Esophagus squamous epithelium (tissue), 5 donors: ENCODE results near the gene MYO15A. TPM values are rescaled to one million over a fixed set of nuclear protein-coding genes. Genes with fewer than 3 reads are reported as not detected.
A peak's percentile ranks its signal among the peaks of the same experiment; 100 is the strongest.

Source experiments
- DNase-seq: peaks from one replicate; lab custom pipeline; 2025; lab: John Stamatoyannopoulos, UW
- H3K27ac ChIP-seq, 4 donors: fragments of 200-600 bp; sonication (generic); one replicate each; pipeline ENCODE4 v1.5.1; 2016 to 2019; ENCODE audit warnings: mild to moderate bottlenecking in 1 of 4
- H3K27me3 ChIP-seq, 4 donors: fragments of 200-600 bp; sonication (generic); 1 replicate in 3 of 4; 2 replicates in 1 of 4; pipeline versions ENCODE4 v1.5.1 to v1.6.0; 2017 to 2021; ENCODE audit warnings: antibody characterized with exemption in 1 of 4
- H3K36me3 ChIP-seq, 3 donors: fragments of 200-600 bp; sonication (generic); one replicate each; pipeline ENCODE4 v1.5.1; 2016 to 2019
- H3K4me1 ChIP-seq, 3 donors: fragments of 200-600 bp; sonication (generic); one replicate each; pipeline ENCODE4 v1.5.1; 2017 to 2019
- H3K4me3 ChIP-seq, 4 donors: fragments of 200-600 bp; sonication (generic); 1 replicate in 3 of 4; 2 replicates in 1 of 4; pipeline ENCODE4 v1.5.1; 2016 to 2019; ENCODE audit warnings: mild to moderate bottlenecking in 2 of 4, moderate library complexity in 1 of 4
- H3K9me3 ChIP-seq, 3 donors: fragments of 200-600 bp; sonication (generic); one replicate each; pipeline ENCODE4 v1.5.1; 2016 to 2019
- POLR2A ChIP-seq, 4 donors: fragments of 450-650 bp; IDR thresholded peaks; one replicate each; pipeline ENCODE4 v1.6.1; 2017; ENCODE audit warnings: antibody characterized with exemption in 4 of 4, mild to moderate bottlenecking in 4 of 4, moderate library complexity in 3 of 4
- WGBS, 2 donors: methylation state at CpG; one replicate each; pipeline ENCODE4 v1.1.5; 2018; 5-methylcytosine and 5-hydroxymethylcytosine counted together
- intact Hi-C: fragments of 100-400 bp; cut with DNase I; formaldehyde crosslinking; loops from one replicate; pipeline ENCODE4 v1.15.0; 2022
- total RNA-seq, 4 donors: library from RNA; depleted of rRNA; stranded (reverse); fragments of >200 nt; gene quantifications; one replicate each; pipeline ENCODE4 v1.1.0, GENCODE V29; 2016
- TF ChIP-seq, protein P1 (sequence below), 6 experiments: fragments of 450-650 bp in 4 of 6; fragments of 200-600 bp in 2 of 6; sonication (generic) in 2 of 6; IDR thresholded peaks; one replicate each; pipeline ENCODE4 v1.5.1; 2016 to 2019; ENCODE audit warnings: antibody characterized with exemption in 6 of 6, mild to moderate bottlenecking in 4 of 6, moderate library complexity in 4 of 6
- donor health status: DM: yes; HTN: yes; CAD: no.

MYO15A gene
- total RNA-seq, 4 donors from 2014 or later, result 0.18 to 1.7 (median 0.30) TPM; not detected in 1

DNA sequence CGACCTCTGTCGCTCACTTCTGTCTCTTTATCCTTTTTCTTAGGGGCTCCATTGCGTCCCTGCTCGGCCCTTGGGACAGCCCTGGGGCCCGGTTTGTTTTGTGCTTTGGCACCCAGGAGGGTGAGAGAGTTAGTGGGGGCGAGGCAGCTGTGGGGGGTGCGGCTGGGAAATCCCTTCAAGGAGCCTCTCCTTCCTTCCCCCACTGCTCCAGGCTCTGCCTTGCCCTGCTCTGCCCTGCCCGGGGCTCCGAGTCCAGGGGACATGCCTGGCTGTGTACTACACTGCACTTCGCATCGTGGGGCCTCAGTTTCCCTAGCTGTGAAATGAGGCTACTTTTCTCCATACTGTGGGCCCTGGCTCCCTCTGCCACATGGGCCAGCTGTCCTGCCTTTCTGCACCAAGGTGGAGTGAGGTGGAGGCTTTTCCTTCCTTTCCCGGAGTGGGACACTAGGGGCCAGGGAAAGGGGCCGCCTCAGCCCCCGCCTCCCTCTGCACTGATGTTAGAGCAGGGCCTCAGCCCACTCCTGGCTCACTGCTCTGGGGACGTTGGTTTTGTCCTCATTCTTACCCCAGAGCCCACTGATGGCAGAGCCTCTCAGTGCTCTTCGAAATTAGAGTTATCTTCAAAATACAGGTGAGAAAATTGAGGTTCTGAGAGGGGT is 117.9 kb downstream of the MYO15A start:
- WGBS, 2 donors, result 0 to 20% methylated on average over 3 to 12 of the region's 16 CpGs
- TF ChIP-seq, protein P1, sequence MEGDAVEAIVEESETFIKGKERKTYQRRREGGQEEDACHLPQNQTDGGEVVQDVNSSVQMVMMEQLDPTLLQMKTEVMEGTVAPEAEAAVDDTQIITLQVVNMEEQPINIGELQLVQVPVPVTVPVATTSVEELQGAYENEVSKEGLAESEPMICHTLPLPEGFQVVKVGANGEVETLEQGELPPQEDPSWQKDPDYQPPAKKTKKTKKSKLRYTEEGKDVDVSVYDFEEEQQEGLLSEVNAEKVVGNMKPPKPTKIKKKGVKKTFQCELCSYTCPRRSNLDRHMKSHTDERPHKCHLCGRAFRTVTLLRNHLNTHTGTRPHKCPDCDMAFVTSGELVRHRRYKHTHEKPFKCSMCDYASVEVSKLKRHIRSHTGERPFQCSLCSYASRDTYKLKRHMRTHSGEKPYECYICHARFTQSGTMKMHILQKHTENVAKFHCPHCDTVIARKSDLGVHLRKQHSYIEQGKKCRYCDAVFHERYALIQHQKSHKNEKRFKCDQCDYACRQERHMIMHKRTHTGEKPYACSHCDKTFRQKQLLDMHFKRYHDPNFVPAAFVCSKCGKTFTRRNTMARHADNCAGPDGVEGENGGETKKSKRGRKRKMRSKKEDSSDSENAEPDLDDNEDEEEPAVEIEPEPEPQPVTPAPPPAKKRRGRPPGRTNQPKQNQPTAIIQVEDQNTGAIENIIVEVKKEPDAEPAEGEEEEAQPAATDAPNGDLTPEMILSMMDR (IDR thresholded peaks at IDR 0.05), result no peak
- no peak for TF ChIP-seq POLR2A (IDR thresholded peaks at IDR 0.05)
- intact Hi-C loops, result no loop called here
- H3K4me1 ChIP-seq, result peaks cover 19 to 45% (median 19%) of the 10 kb centered on the region in 3 donors
- H3K9me3 ChIP-seq, result no peaks in the 10 kb centered on the region
- no peak for DNase-seq
- H3K36me3 ChIP-seq, result no peaks in the 10 kb centered on the region
- no peaks in the 10 kb centered on the region for H3K27me3 ChIP-seq
- H3K4me3 ChIP-seq, result peak overlapping the region; percentile 58 to 82 (median 68)
- H3K27ac ChIP-seq, result peak overlapping the region in 3 of 4 donors; percentile 67 to 84 (median 78)

DNA sequence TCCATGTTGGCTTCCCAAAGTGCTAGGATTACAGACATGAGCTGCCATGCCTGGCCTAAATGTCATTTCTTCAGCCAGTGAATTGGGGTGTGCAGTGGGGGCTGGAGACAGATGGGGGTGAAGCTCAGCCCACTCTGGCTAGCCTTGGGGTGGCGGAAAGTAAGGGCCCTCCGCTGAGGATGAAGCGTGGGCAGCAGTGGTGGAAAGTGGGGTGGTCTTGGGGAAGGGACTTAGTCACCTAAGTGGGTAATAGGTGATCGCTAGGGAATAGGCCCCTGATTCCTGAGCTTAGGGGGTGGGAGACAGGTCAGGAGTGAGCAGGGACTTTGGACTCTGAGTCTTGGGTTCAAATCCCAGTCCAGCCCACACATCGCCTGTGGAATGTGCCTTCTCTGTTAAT is 119.1 kb downstream of the MYO15A start:
- 93 to 100% methylated on average over 1 to 5 of the region's 5 CpGs for WGBS, 2 donors
- intact Hi-C loops, result no loop called here
- H3K36me3 ChIP-seq, result peaks cover 0 to 11% (median 0%) of the 10 kb centered on the region in 3 donors
- no peaks in the 10 kb centered on the region for H3K27me3 ChIP-seq
- no peaks in the 10 kb centered on the region for H3K9me3 ChIP-seq
- DNase-seq, result no peak
- no peak for TF ChIP-seq POLR2A (IDR thresholded peaks at IDR 0.05)
- no peak overlapping the region for H3K4me3 ChIP-seq
- H3K27ac ChIP-seq, result no peak overlapping the region
- peaks cover 19 to 45% (median 19%) of the 10 kb centered on the region in 3 donors for H3K4me1 ChIP-seq

DNA sequence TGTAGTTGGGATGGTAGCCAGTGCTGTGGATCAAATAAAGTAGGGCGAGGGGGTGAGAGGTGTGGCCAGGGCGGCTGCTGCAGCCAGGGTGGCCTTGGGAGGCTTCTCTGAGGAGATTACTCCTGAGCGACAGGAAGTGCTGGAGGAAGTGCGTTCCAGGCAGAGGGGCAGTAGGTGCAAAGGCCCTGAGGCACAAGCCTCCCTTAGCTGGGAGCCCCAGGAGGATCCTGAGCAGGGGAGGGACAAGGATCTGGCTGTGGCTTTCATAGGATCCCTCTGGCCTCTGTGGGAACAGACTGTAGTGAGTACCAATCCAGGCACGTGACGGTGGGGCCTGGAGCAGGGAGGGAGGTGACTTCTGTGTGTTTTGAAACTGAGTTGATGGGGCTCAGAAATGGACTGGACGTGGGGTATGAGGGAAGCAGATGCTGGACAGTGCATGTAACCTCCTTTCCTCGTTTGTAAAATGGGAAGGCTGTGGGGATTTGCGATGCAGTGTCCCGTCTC is 119.7 kb downstream of the MYO15A start:
- no peak for DNase-seq
- H3K9me3 ChIP-seq, result no peaks in the 10 kb centered on the region
- peaks cover 0 to 16% (median 0%) of the 10 kb centered on the region in 3 donors for H3K36me3 ChIP-seq
- H3K27me3 ChIP-seq, result no peaks in the 10 kb centered on the region
- 84% methylated on average over 10 of the region's 10 CpGs for WGBS, 2 donors
- peaks cover 19 to 45% (median 19%) of the 10 kb centered on the region in 3 donors for H3K4me1 ChIP-seq
- intact Hi-C loops, result no loop called here
- TF ChIP-seq, protein P1 (IDR thresholded peaks at IDR 0.05), result no peak
- H3K4me3 ChIP-seq, result no peak overlapping the region
- H3K27ac ChIP-seq, result no peak overlapping the region

DNA sequence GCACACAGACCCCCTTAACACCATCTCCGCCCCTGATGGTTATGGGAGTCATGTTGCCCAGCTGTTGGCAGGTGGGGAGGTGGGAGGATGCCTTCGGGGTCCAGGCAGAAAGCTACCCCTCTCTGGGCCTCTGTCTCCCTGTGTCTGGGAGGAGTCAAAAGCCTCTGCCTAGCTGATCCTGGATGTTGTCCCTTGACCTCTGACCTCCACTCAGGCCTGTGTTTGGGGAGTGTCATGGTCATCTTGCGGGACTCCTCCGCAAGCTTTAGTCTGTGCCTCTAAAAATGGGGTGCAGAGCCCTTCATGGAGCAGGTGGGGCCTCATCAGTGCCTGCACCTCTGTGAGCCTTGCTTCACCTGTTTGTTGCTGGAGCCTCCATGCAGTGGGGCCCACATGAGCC is 120.7 kb downstream of the MYO15A start:
- 67 to 71% methylated on average over 2 to 3 of the region's 4 CpGs for WGBS, 2 donors
- H3K9me3 ChIP-seq, result no peaks in the 10 kb centered on the region
- peaks cover 19 to 46% (median 19%) of the 10 kb centered on the region in 3 donors for H3K4me1 ChIP-seq
- H3K4me3 ChIP-seq, result no peak overlapping the region
- TF ChIP-seq, protein P1 (IDR thresholded peaks at IDR 0.05), result no peak
- no peak for TF ChIP-seq POLR2A (IDR thresholded peaks at IDR 0.05)
- peaks cover 3 to 27% (median 7%) of the 10 kb centered on the region in 3 donors for H3K36me3 ChIP-seq
- no peak overlapping the region for H3K27ac ChIP-seq
- no peak for DNase-seq
- intact Hi-C loops, result no loop called here
- no peaks in the 10 kb centered on the region for H3K27me3 ChIP-seq

Other genes starting within 250 kb of the MYO15A start
- gene TOM1L2, start 136.4 kb upstream of the MYO15A start, total RNA-seq, result 100 to 1,000 TPM in 1 of 4 donors, 10 to 100 TPM in 3; 55.5 to 118 (median 73.3) TPM
- 1 to 10 TPM in 2 of 4 donors, under 1 TPM in 2; 0.11 to 2.5 (median 1.3) TPM for gene DRC3, start 135.9 kb upstream of the MYO15A start, total RNA-seq
- gene ATPAF2, start 69.6 kb upstream of the MYO15A start, total RNA-seq, result 10 to 100 TPM; 15.8 to 26.9 (median 20.7) TPM
- 10 to 100 TPM in 2 of 4 donors, 1 to 10 TPM in 2; 7.5 to 18.1 (median 11.6) TPM for gene GID4, start 69.3 kb upstream of the MYO15A start, total RNA-seq
- gene DRG2, start 20.8 kb upstream of the MYO15A start, total RNA-seq, result 10 to 100 TPM; 31.8 to 45.4 (median 37.9) TPM
- gene ALKBH5, start 75.1 kb downstream of the MYO15A start, total RNA-seq, result 10 to 100 TPM; 55.8 to 58.9 (median 56.9) TPM
- gene LLGL1, start 116.9 kb downstream of the MYO15A start, total RNA-seq, result 10 to 100 TPM; 25.7 to 30.3 (median 28.0) TPM
- gene FLII, start 150.0 kb downstream of the MYO15A start, total RNA-seq, result 100 to 1,000 TPM; 190 to 344 (median 232) TPM
- 10 to 100 TPM in 1 of 4 donors, 1 to 10 TPM in 3; 5.5 to 16.1 (median 8.9) TPM for gene MIEF2, start 151.9 kb downstream of the MYO15A start, total RNA-seq
- gene TOP3A, start 206.2 kb downstream of the MYO15A start, total RNA-seq, result 10 to 100 TPM; 17.9 to 34.0 (median 21.1) TPM
- 10 to 100 TPM; 10.9 to 13.0 (median 11.9) TPM for gene SMCR8, start 206.5 kb downstream of the MYO15A start, total RNA-seq